Cardiac muscle cell (in vitro differentiated cells and primary cell): ENCODE measurements around the gene VWA8. TPM values are rescaled to one million over a fixed set of nuclear protein-coding genes. Genes with fewer than 3 reads are reported as not detected.
A peak's percentile ranks its signal among the peaks of the same experiment; 100 is the strongest.

ENCODE experiments used
- DNase-seq, 2 donors: peaks; one replicate each; pipeline versions ENCODE4 v3.0.0 to v3.0.0-alpha.2; 2010 to 2017; ENCODE audit warnings: low read depth in 1 of 2, low spot score in 1 of 2
- H3K27ac ChIP-seq: fragments of 200-600 bp; sonication (generic); 2 replicates; pipeline ENCODE4 v1.5.1; 2016
- H3K27me3 ChIP-seq: fragments of 200-600 bp; sonication (generic); 2 replicates; pipeline ENCODE4 v1.6.0; 2016; ENCODE audit warnings: control low read depth
- H3K36me3 ChIP-seq: fragments of 200-600 bp; sonication (generic); 2 replicates; pipeline ENCODE4 v1.5.1; 2016; ENCODE audit warnings: control low read depth
- H3K4me1 ChIP-seq: fragments of 200-600 bp; sonication (generic); 2 replicates; pipeline ENCODE4 v1.8.1; 2017; ENCODE audit warnings: low read depth, mild to moderate bottlenecking, mixed run types
- H3K4me3 ChIP-seq: fragments of 200-600 bp; sonication (generic); 2 replicates; pipeline ENCODE4 v1.5.1; 2016; ENCODE audit warnings: mild to moderate bottlenecking
- H3K9me3 ChIP-seq: fragments of 200-600 bp; sonication (generic); 2 replicates; pipeline ENCODE4 v1.5.1; 2017; ENCODE audit warnings: low read depth, mild to moderate bottlenecking, control low read depth
- polyA plus RNA-seq: library from polyadenylated mRNA; unstranded; fragments of >200 nt; fragmentation: Nextera tagmentation; extraction: Ambion mirVana; gene quantifications from 2 replicates; pipeline ENCODE4 v1.2.1, GENCODE V29; 2016
- total RNA-seq: library from RNA; depleted of rRNA; stranded (reverse); fragments of >200 nt; gene quantifications from 2 replicates; pipeline ENCODE4 v1.2.3, GENCODE V29; 2016
- TF ChIP-seq, protein P1 (sequence below): IDR thresholded peaks from 2 replicates; pipeline ENCODE4 v1.5.1; 2012; ENCODE audit warnings: low read depth, mild to moderate bottlenecking, low read length

The VWA8 gene
- total and polyA plus RNA-seq, 2 experiments from 2014 or later, result 9.4 to 22.9 TPM

DNA sequence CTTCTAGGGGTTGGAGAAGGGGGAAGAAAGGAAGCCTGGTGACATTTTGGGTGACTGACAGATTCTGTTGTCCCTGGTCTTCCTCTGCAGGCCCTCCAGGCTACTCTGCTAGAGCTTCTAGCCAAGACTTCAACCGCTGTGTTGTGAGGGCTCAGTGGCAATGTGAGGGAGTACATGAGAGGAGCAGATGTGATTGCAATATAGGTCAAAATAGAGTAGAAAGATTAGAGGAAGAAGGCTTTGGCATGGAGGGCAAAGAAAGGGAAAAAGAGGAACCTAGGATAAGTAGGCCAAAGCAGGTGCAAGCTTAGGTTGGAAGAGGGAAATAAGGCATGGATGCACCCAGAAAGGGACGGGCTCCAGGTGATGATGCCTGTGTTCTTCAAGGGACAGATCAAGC, 286.7 kb downstream of the VWA8 start:
- TF ChIP-seq, protein P1, sequence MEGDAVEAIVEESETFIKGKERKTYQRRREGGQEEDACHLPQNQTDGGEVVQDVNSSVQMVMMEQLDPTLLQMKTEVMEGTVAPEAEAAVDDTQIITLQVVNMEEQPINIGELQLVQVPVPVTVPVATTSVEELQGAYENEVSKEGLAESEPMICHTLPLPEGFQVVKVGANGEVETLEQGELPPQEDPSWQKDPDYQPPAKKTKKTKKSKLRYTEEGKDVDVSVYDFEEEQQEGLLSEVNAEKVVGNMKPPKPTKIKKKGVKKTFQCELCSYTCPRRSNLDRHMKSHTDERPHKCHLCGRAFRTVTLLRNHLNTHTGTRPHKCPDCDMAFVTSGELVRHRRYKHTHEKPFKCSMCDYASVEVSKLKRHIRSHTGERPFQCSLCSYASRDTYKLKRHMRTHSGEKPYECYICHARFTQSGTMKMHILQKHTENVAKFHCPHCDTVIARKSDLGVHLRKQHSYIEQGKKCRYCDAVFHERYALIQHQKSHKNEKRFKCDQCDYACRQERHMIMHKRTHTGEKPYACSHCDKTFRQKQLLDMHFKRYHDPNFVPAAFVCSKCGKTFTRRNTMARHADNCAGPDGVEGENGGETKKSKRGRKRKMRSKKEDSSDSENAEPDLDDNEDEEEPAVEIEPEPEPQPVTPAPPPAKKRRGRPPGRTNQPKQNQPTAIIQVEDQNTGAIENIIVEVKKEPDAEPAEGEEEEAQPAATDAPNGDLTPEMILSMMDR, result no peak

DNA sequence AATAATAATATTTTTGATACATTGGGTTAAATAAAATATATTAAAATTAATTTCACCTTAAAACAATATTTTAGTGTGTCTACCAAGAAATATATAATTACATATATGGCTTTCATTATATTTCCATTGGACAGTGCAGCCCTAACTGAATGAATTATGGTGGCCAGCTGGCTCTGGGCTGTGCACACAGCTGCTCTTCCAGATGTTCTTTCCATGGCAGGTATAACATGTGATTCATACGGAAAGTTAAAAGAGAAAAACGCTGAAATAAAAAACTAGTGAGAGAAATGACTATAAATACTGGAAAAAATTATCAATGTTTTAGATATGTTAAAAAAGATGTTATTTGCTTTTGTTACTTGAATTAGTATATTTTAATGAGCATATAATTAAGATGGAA, 287.3 kb downstream of the VWA8 start:
- H3K9me3 ChIP-seq, result no peaks in the 10 kb centered on the region
- H3K4me1 ChIP-seq, result peaks cover 14% of the 10 kb centered on the region
- H3K27me3 ChIP-seq, result no peaks in the 10 kb centered on the region
- H3K36me3 ChIP-seq, result peaks cover 7% of the 10 kb centered on the region
- no peak for DNase-seq
- TF ChIP-seq, protein P1, result no peak
- H3K27ac ChIP-seq, result no peak overlapping the region
- no peak overlapping the region for H3K4me3 ChIP-seq

More for the DNA sequence above, 286.7 kb downstream of the VWA8 start:
- DNase-seq, result no peak
- no peak overlapping the region for H3K27ac ChIP-seq
- peaks cover 20% of the 10 kb centered on the region for H3K4me1 ChIP-seq
- H3K27me3 ChIP-seq, result no peaks in the 10 kb centered on the region
- peaks cover 7% of the 10 kb centered on the region for H3K36me3 ChIP-seq
- H3K4me3 ChIP-seq, result no peak overlapping the region
- H3K9me3 ChIP-seq, result no peaks in the 10 kb centered on the region

DNA sequence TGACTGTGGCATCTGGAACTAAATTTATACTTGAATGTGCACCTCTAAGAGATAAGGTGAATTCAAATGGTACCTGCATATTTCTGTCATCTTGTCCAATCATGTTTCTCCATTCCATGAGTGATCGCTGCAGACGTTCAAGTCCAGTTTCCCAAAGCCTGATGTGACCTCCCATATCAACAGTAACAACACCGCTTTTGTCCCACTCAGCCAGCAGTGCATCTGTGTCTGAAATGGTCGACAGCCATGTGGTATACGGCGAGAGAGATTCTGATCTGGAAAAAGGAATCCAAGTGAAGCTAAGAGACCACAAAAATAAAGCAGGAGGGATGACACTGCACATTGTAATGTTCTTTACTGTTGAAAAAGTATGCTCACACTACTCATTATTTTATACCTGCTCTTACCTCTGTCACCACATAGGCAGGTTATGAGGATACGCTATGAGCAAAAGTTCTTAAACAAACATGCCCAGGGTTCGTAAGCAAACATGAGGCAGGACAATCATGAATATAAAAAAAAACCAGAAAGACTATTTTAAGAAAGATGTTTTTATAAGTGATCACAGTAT, 290.0 kb downstream of the VWA8 start:
- H3K27me3 ChIP-seq, result no peaks in the 10 kb centered on the region
- no peak overlapping the region for H3K4me3 ChIP-seq
- H3K27ac ChIP-seq, result peak overlapping the region; percentile 32
- no peak for DNase-seq
- TF ChIP-seq, protein P1, result no peak
- no peaks in the 10 kb centered on the region for H3K9me3 ChIP-seq
- peaks cover 7% of the 10 kb centered on the region for H3K36me3 ChIP-seq
- peaks cover 6% of the 10 kb centered on the region for H3K4me1 ChIP-seq

DNA sequence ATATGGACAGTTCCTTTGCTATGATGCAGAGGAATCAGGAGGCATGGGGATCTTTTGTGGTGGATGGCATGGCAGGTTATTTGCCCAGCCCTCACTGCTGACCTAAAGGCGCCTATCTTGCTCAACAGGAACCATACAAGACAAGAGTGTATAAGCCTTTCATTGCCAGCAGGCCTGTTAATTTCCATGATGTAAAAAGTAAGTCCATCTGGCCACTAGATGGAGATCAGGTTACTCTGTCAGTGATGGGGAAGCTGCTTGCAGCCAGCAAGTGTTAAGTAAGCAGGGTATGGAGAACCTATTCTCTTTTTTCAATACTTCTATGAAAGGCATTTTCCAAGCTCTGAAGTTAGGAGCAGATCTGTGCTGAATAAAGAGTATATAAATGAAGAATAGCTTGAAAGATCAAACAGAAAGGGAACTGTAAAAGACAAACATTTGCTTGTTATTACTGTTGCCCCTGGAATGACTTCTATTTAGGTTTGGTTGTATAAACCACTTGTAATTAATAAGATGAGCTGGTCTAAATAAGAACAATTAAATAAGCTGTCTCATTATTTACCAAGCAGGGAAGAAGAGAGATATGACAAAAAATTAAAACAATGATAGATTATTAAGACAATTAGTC, 292.7 kb downstream of the VWA8 start:
- Histone ChIP-seq H3K36me3 (no peaks in the 10 kb centered on the region), H3K4me3 (no peak overlapping the region), H3K4me1 (peaks cover 6% of the 10 kb centered on the region), H3K27ac (no peak overlapping the region), H3K9me3 (no peaks in the 10 kb centered on the region), H3K27me3 (no peaks in the 10 kb centered on the region)
- TF ChIP-seq, protein P1, result peak; percentile 77
- peak; percentile 85 to 97 for DNase-seq

DNA sequence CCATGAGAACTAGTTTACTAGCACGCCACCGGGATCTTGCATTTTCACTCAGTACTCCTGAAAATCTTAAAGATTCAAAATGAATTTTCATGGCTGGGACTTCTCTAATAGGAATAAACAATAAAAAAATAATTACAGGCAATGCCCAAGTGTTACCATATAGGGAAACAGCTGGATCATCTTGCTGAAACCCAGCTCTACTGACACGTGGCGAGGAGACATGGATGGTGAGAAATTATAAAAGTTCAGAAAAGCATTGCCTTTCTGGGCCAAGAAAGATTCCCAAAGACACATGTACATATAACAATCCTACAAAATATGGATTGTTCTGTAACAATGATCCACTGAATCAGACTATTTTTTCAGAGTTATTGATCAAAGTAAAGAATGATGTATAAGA, 294.3 kb downstream of the VWA8 start:
- H3K36me3 ChIP-seq, result no peaks in the 10 kb centered on the region
- TF ChIP-seq, protein P1, result no peak
- no peak overlapping the region for H3K27ac ChIP-seq
- no peak overlapping the region for H3K4me3 ChIP-seq
- DNase-seq, result no peak
- peaks cover 6% of the 10 kb centered on the region for H3K4me1 ChIP-seq
- H3K27me3 ChIP-seq, result no peaks in the 10 kb centered on the region
- no peaks in the 10 kb centered on the region for H3K9me3 ChIP-seq
